ENCODE measurements around the gene FOXD4L1.
"Not testable (repeated sequence)": the region's sequence is repeated elsewhere in the genome, so short reads cannot be mapped to it uniquely, and the experiment has no call there.

The FOXD4L1 gene

DNA sequence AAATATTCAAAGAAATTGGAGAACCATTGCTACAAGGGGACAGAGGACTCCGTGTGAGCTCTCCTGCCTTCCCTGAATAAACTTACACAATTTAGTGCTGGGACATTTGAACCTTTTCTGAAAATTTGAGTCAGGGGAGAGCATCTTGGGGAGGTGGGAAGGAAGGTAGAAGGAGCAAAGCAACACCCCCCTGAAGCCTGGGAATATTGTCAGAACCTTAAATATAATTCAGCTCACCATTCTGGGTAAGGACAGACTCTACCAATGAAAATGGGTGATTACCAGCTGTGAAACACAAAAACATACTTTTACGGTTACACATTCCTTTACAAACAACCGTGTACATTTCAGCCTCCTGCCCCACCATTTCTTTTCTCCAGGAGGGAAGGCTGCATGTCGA, at the start of gene FOXD4L1:
Gene FOXD4L1, plus strand, starts transcription at position 301 of the 400 bp plus-strand sequence. CDS start 592 bp downstream, outside the sequence.
- not testable (repeated sequence) for DNase-seq (ENCODE audit: low read depth)

GRCh38 chr2:113465770-113466169, 32.7 kb upstream of the FOXD4L1 start:
- not testable (repeated sequence) for DNase-seq (ENCODE audit: low read depth)

DNA sequence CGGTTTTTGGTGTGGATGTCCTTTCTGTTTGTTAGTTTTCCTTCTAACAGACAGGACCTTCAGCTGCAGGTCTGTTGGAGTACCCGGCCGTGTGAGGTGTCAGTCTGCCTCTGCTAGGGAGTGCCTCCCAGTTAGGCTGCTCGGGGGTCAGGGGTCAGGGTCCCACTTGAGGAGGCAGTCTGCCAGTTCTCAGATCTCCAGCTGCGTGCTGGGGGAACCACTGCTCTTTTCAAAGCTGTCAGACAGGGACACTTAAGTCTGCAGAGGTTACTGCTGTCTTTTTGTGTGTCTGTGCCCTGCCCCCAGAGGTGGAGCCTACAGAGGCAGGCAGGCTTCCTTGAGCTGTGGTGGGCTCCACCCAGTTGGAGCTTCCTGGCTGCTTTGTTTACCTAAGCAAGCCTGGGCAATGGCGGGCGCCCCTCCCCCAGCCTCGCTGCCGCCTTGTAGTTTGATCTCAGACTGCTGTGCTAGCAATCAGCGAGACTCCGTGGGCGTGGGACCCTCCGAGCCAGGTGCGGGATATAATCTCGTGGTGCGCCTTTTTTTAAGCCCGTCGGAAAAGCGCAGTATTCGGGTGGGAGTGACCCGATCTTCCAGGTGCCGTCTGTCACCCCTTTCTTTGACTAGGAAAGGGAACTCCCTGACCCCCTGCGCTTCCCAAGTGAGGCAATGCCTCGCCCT, 21.6 kb upstream of the FOXD4L1 start:
- not testable (repeated sequence) for DNase-seq (ENCODE audit: low read depth)

GRCh38 chr2:113496527-113496926, 1.9 kb upstream of the FOXD4L1 start:
- not testable (repeated sequence) for DNase-seq (ENCODE audit: low read depth)

- DNase-seq (ENCODE audit: low read depth): not testable (repeated sequence)
Observed at GRCh38 chr2:113499019-113499885, 787 bp downstream of the FOXD4L1 start.

DNA sequence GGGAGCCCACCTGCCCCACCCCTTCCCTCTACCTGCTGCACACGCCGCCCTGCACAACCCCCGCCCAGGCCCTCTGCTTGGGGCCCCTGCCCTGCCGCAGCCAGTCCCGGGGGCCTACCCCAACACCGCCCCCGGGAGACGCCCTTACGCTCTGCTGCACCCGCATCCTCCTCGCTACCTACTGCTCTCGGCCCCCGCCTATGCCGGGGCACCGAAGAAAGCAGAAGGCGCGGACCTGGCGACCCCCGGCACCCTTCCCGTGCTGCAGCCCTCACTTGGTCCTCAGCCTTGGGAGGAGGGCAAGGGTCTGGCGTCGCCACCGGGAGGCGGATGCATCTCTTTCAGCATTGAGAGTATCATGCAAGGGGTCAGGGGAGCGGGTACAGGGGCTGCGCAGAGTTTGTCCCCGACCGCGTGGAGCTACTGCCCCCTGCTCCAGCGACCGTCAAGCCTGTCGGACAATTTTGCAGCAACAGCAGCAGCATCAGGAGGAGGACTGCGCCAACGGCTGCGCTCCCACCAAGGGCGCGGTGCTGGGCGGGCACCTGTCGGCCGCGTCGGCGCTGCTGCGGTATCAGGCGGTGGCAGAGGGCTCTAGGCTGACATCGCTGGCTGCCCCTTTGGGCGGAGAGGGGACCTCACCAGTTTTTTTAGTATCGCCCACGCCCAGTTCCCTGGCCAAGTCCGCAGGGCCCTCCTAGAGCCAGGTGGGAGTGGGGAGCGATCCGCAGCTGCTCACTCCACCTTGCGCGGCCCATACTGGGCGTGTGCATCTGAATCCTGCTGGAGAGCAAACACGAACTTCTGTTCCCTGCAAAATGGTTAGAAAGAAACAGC, 1.6 kb downstream of the FOXD4L1 start:
- DNase-seq (ENCODE audit: low read depth): not testable (repeated sequence)

DNA sequence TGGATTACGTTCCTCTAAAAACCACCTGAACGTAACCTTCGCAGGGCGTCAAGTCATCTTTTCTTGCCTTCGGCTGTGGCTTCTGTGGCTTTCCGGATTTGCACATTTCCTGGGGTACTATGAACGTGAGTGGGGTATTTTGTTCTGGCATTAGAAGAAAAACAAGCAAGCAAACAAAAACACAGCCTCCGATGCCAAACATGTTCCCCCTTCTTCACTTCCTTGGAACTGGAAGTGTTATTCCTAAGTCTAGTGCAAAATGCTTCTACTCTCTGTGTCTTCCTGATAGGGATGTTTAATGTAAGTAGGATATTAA, 2.2 kb downstream of the FOXD4L1 start:
- DNase-seq (ENCODE audit: low read depth): not testable (repeated sequence)

DNA sequence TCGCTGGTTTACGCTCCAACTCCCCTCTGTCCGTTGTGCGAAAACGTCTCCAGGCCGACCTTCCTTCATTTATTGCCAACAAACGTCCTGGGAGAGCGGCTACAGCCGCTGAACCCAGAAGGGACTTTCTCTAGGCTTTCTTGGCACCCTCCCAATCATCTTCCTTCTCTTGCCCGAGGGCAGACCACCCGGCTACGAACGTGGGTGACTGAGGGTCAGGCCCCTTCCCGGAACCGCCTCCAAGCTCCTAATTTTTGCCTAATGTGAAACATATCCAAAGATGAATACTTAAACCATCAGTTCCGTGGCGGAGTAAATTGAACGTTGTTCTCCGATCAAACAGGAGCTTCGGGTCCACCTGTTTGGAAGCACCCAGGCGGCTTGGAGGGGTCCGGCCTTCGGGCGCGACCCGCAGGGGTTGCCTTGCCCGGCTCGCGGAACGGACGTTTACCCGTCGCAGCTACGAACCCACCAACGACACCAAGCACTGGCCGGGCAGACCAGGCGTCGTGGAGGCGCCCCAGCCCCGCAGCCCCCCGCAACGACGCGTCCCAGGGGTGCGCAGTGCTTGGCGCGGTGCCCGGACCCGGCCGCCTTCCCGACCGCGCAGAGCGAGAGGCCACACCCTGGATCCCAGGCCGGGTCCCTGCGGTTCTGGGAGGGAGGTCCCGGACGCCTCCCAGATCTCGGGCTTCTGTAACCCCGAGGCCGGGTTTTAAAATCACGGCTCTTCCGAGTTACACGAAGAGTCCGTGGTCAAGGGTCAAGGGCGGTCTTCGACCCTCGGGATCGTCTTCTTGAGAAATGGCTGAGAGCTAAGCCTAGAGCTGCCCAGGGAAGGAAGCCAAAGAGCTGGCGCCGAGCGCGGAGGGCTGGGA, 4.0 kb downstream of the FOXD4L1 start:
- not testable (repeated sequence) for DNase-seq (ENCODE audit: low read depth)

- not testable (repeated sequence) for DNase-seq (ENCODE audit: low read depth)
Observed at GRCh38 chr2:113503094-113504042, 4.9 kb downstream of the FOXD4L1 start.

DNA sequence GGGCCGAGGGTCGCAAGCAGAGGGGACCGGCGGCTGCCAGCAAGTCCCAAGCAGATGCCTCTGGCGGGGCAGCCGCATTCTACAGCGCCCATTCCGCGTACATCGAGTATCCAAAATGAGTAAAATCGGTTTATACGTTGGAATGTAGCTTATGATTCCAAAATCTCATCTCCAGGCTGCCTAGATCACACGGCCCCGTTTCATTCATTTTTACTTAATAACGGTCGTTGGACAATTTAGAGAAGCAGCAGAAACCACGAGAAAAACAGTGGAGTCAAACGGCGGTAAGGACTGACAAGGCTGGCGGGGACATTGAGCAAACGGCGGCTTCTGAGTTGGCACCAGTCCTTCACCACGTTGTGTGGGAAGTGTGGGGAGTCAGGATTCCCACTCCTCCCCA, 5.6 kb downstream of the FOXD4L1 start:
- not testable (repeated sequence) for DNase-seq (ENCODE audit: low read depth)

DNA sequence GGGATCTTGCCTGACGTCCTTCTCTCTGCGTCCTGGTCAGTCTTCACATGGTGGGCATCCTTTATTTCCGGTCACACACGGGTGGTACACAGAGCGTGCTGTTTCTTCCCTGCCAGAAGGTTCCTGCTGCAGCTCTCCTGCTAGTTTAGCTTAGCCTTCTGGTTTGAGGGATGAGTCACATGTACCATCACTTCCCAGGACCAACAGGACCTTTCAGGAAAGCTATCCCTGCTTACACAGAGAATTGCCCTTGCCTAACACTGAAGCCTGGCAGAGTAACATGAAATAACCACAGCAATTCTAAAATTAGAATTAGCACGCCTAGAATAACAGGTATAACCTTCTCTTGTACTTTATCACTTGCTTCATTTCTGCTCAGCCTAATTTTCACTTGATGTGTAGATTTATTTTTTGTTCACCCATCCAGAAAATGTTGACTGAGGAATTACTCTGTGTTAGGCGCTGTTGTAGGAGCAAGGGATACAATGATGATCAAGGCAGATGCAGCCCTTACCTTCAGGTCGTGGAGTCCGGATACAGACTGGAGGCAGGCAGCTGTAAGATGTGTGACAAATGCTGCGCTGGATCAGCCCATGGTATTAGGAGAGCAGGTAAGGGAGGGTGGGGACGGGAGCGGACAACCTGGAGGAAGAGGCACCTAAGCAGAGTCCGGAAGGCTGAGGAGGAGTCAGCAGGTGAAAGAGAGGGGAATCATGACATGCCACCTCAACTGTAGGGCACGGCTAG, 9.1 kb downstream of the FOXD4L1 start:
- DNase-seq (ENCODE audit: low read depth): not testable (repeated sequence)

GRCh38 chr2:113508187-113508586, 9.7 kb downstream of the FOXD4L1 start:
- not testable (repeated sequence) for DNase-seq (ENCODE audit: low read depth)

DNA sequence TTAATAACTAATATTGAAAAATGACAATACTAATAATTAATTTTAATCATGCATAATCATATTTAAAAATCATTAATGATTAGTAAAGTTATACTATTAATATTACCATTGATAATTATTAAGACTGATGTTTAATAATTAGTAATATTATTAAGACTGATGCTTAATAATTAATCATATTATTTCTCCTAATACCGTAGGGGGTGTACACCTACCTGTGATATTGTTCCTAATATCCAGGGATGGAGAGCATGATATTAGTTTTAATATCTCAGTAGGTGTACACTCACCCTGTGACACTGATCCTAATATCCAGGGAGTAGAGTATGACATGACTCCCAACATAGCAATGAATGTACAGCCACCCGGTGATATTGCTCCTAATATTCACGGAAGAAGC, 12.4 kb downstream of the FOXD4L1 start:
- DNase-seq (ENCODE audit: low read depth): not testable (repeated sequence)

DNA sequence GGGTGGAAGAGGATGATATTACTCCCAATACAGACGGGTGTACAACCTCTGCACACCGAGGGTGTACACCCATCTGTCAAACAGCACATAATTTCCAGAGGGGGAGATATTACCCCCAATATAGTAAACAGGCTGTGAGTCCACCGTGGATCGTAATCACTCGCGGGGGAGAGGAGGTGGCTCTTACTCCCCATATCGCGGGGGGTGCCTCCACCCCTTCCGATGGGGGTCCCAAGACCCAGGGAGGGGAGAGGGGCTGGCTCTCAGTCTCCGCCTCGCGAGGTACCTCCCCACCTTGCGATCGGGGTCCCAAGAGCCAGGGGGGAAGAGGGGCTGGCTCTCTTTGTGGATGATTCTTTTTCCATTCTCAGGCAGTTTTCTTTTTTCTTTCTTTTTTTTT, 13.4 kb downstream of the FOXD4L1 start:
- DNase-seq (ENCODE audit: low read depth): not testable (repeated sequence)

GRCh38 chr2:113515457-113515856, 17.0 kb downstream of the FOXD4L1 start:
- DNase-seq (ENCODE audit: low read depth): not testable (repeated sequence)

GRCh38 chr2:113515995-113516394, 17.5 kb downstream of the FOXD4L1 start:
- DNase-seq (ENCODE audit: low read depth): not testable (repeated sequence)

DNA sequence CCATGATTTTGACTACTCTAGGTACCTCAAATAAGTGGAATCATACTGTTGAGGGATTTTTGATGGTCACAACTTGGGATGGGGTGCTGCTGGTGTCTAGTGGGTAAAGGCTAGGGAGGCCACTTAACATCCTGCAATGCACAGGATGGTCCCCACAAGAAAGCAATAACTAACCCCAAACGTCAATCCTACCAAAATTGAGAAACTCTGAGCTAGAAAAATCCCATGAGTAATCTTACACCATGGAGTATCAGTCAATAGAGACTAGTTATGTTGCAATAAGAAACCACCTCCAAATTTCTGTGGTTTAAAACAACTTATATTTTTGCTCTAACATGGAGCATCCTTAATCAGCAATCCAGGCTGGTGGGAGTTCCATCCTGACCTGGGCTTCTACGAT, 18.6 kb downstream of the FOXD4L1 start:
- not testable (repeated sequence) for DNase-seq (ENCODE audit: low read depth)

- not testable (repeated sequence) for DNase-seq (ENCODE audit: low read depth)
Observed at GRCh38 chr2:113520837-113521236, 22.4 kb downstream of the FOXD4L1 start.

- DNase-seq (ENCODE audit: low read depth): not testable (repeated sequence)
Observed at GRCh38 chr2:113521492-113521891, 23.0 kb downstream of the FOXD4L1 start.

All from activated T-cell treated with anti-CD3 and anti-CD28 coated beads for 48 hours (primary cell).